BLaER1 (cell line): ENCODE results near the gene BLVRB.
"Not testable (repeated sequence)": the region's sequence is repeated elsewhere in the genome, so short reads cannot be mapped to it uniquely, and the experiment has no call there.

Source experiments
- H3K27ac ChIP-seq: shearing (Covaris generic); formaldehyde crosslinking; 2 replicates; pipeline ENCODE4 v1.8.1; 2022
- H3K27me3 ChIP-seq: shearing (Covaris generic); formaldehyde crosslinking; 2 replicates; pipeline ENCODE4 v1.8.1; 2022
- H3K36me3 ChIP-seq: shearing (Covaris generic); formaldehyde crosslinking; 2 replicates; pipeline ENCODE4 v1.8.1; 2022
- H3K4me1 ChIP-seq: shearing (Covaris generic); formaldehyde crosslinking; 2 replicates; pipeline ENCODE4 v1.8.1; 2022
- H3K4me2 ChIP-seq: shearing (Covaris generic); formaldehyde crosslinking; 2 replicates; pipeline ENCODE4 v1.8.1; 2022
- H3K4me3 ChIP-seq: shearing (Covaris generic); formaldehyde crosslinking; 2 replicates; pipeline ENCODE4 v1.8.1; 2022
- H3K9ac ChIP-seq: shearing (Covaris generic); formaldehyde crosslinking; 2 replicates; pipeline ENCODE4 v1.8.1; 2022
- H3K9me3 ChIP-seq: shearing (Covaris generic); formaldehyde crosslinking; 2 replicates; pipeline ENCODE4 v1.8.1; 2022
- H4K20me1 ChIP-seq: shearing (Covaris generic); formaldehyde crosslinking; 2 replicates; pipeline ENCODE4 v1.8.1; 2022
- Cebpa-rat ChIP-seq: shearing (Covaris generic); IDR thresholded peaks from 2 replicates; pipeline ENCODE4 v1.8.1; 2022

The BLVRB gene

GRCh38 chr19:40503320-40503695 is 37.8 kb upstream of the BLVRB start:
- no peak for TF ChIP-seq Cebpa-rat

GRCh38 chr19:40502647-40503319 is 37.2 kb upstream of the BLVRB start:
- Histone ChIP-seq H3K9ac (no peak overlapping the region), H3K4me2 (no peak overlapping the region), H3K4me1 (peaks cover 6% of the 10 kb centered on the region; the same call in 1 of the 2 replicates), H4K20me1 (no peaks in the 10 kb centered on the region), H3K27ac (no peak overlapping the region), H3K4me3 (no peak overlapping the region), H3K27me3 (no peaks in the 10 kb centered on the region), H3K9me3 (no peaks in the 10 kb centered on the region), H3K36me3 (no peaks in the 10 kb centered on the region)
- TF ChIP-seq Cebpa-rat: no peak

More at GRCh38 chr19:40503320-40503695, 37.8 kb upstream of the BLVRB start:
- no peaks in the 10 kb centered on the region for H4K20me1 ChIP-seq
- no peaks in the 10 kb centered on the region for H3K27me3 ChIP-seq
- no peak overlapping the region for H3K4me2 ChIP-seq
- H3K4me3 ChIP-seq: no peak overlapping the region
- H3K4me1 ChIP-seq: peaks cover 6% of the 10 kb centered on the region; the same call in 1 of the 2 replicates
- H3K27ac ChIP-seq: no peak overlapping the region
- no peak overlapping the region for H3K9ac ChIP-seq
- H3K36me3 ChIP-seq: no peaks in the 10 kb centered on the region
- no peaks in the 10 kb centered on the region for H3K9me3 ChIP-seq

GRCh38 chr19:40502081-40502480 is 36.5 kb upstream of the BLVRB start:
- no peak overlapping the region for H3K9ac ChIP-seq
- no peak overlapping the region for H3K4me3 ChIP-seq
- H3K36me3 ChIP-seq: no peaks in the 10 kb centered on the region
- no peaks in the 10 kb centered on the region for H4K20me1 ChIP-seq
- no peaks in the 10 kb centered on the region for H3K9me3 ChIP-seq
- peaks cover 6% of the 10 kb centered on the region; the same call in 1 of the 2 replicates for H3K4me1 ChIP-seq
- no peaks in the 10 kb centered on the region for H3K27me3 ChIP-seq
- no peak for TF ChIP-seq Cebpa-rat
- no peak overlapping the region for H3K27ac ChIP-seq
- H3K4me2 ChIP-seq: no peak overlapping the region

- H3K4me2 ChIP-seq: no peak overlapping the region
- no peak overlapping the region for H3K9ac ChIP-seq
- H3K4me1 ChIP-seq: peaks cover 6% of the 10 kb centered on the region; the same call in 1 of the 2 replicates
- H3K27ac ChIP-seq: no peak overlapping the region
- H3K27me3 ChIP-seq: no peaks in the 10 kb centered on the region
- H4K20me1 ChIP-seq: no peaks in the 10 kb centered on the region
- no peaks in the 10 kb centered on the region for H3K36me3 ChIP-seq
- no peaks in the 10 kb centered on the region for H3K9me3 ChIP-seq
- no peak for TF ChIP-seq Cebpa-rat
- H3K4me3 ChIP-seq: no peak overlapping the region
Measured at GRCh38 chr19:40501599-40501998, 36.1 kb upstream of the BLVRB start.

GRCh38 chr19:40500678-40501530 is 35.4 kb upstream of the BLVRB start:
- H3K36me3 ChIP-seq, H3K27ac ChIP-seq, H3K4me1 ChIP-seq, H3K4me2 ChIP-seq, H4K20me1 ChIP-seq, H3K4me3 ChIP-seq, H3K27me3 ChIP-seq, H3K9me3 ChIP-seq, H3K9ac ChIP-seq: not testable (repeated sequence)

GRCh38 chr19:40499320-40499719 is 33.8 kb upstream of the BLVRB start:
- Histone ChIP-seq H3K36me3 (no peaks in the 10 kb centered on the region), H4K20me1 (no peaks in the 10 kb centered on the region), H3K27me3 (no peaks in the 10 kb centered on the region), H3K4me2 (no peak overlapping the region), H3K27ac (no peak overlapping the region), H3K9me3 (no peaks in the 10 kb centered on the region), H3K9ac (no peak overlapping the region), H3K4me1 (peaks cover 6% of the 10 kb centered on the region; the same call in 1 of the 2 replicates), H3K4me3 (no peak overlapping the region)
- no peak for TF ChIP-seq Cebpa-rat

GRCh38 chr19:40497214-40497613 is 31.7 kb upstream of the BLVRB start:
- no peak overlapping the region for H3K9ac ChIP-seq
- no peaks in the 10 kb centered on the region for H4K20me1 ChIP-seq
- no peaks in the 10 kb centered on the region for H3K27me3 ChIP-seq

DNA sequence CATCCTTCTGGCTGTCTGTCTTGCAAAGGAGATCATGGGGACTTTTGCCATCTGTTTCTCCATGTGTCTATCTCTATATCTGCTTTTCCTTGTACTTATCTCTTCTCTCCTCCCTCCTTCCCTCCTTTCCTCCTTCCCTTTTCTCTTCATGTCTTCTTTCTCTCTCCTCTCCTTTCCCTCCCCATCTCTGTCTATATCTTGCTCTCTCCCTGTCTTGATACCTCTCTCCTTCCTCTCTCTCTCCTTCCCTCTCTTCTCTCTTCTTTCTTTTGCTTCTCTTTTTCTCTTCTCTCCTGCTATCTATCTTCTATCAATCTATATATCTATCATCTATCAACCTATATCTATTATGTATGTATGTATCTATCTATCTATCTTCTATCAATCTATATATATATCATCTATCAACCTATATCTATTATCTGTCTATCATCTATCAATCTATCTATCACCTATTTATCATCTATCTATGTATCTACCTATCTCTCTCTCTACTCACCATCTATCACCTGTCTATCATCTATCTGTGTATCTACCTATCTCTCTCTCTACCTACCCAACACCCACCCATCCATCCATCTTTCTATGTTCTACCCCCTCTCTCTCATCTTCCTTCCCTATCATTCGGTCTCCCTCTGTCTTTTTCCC is 28.8 kb upstream of the BLVRB start:
- Histone ChIP-seq H3K27me3 (no peaks in the 10 kb centered on the region), H3K4me2 (no peak overlapping the region), H4K20me1 (no peaks in the 10 kb centered on the region), H3K4me1 (no peaks in the 10 kb centered on the region), H3K9ac (no peak overlapping the region), H3K27ac (no peak overlapping the region), H3K4me3 (no peak overlapping the region), H3K36me3 (no peaks in the 10 kb centered on the region), H3K9me3 (no peaks in the 10 kb centered on the region)
- no peak for TF ChIP-seq Cebpa-rat

More at GRCh38 chr19:40497214-40497613, 31.7 kb upstream of the BLVRB start:
- Histone ChIP-seq H3K27ac (no peak overlapping the region), H3K4me3 (no peak overlapping the region), H3K9me3 (no peaks in the 10 kb centered on the region), H3K4me2 (no peak overlapping the region), H3K4me1 (no peaks in the 10 kb centered on the region), H3K36me3 (no peaks in the 10 kb centered on the region)
- no peak for TF ChIP-seq Cebpa-rat

GRCh38 chr19:40493778-40494177 is 28.2 kb upstream of the BLVRB start:
- H3K4me3 ChIP-seq: no peak overlapping the region
- H3K36me3 ChIP-seq: no peaks in the 10 kb centered on the region
- H3K9ac ChIP-seq: no peak overlapping the region
- TF ChIP-seq Cebpa-rat: no peak
- H4K20me1 ChIP-seq: no peaks in the 10 kb centered on the region
- no peaks in the 10 kb centered on the region for H3K9me3 ChIP-seq
- H3K27ac ChIP-seq: no peak overlapping the region
- no peaks in the 10 kb centered on the region for H3K27me3 ChIP-seq
- H3K4me1 ChIP-seq: no peaks in the 10 kb centered on the region
- no peak overlapping the region for H3K4me2 ChIP-seq

DNA sequence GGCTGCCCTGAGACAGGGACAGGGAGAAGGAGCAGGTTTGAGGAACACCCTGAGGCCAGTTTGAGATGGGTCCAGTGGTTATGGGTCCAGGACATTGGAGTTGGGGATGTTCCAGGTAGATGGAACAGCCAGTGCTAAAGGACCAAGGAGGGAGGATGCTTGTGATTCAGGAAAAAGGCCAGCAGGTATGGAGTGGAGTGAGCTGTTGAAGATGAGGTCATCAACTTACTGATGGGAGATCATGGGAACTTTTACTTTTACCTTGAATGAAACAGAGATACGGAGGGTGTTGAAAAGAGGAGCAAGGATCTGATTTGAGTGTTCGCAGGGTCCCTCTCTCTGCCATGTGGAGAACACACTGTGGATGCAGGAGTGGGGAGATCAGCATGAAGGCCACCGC is 26.7 kb upstream of the BLVRB start:
- Histone ChIP-seq H3K27me3 (no peaks in the 10 kb centered on the region), H4K20me1 (no peaks in the 10 kb centered on the region), H3K9me3 (no peaks in the 10 kb centered on the region)

More for the DNA sequence above, 26.7 kb upstream of the BLVRB start:
- H3K4me1 ChIP-seq: no peaks in the 10 kb centered on the region
- no peaks in the 10 kb centered on the region for H3K36me3 ChIP-seq
- no peak overlapping the region for H3K27ac ChIP-seq
- H3K4me2 ChIP-seq: no peak overlapping the region
- no peak for TF ChIP-seq Cebpa-rat
- H3K9ac ChIP-seq: no peak overlapping the region
- H3K4me3 ChIP-seq: no peak overlapping the region
